ENCODE data around the gene APOH.

- TF ChIP-seq BACH1 (IDR thresholded peaks at IDR 0.05; ENCODE audit: low read length) = no peak
- TF ChIP-seq POLR2A (IDR thresholded peaks at IDR 0.05; ENCODE audit: control extremely low read depth in 1 of 2, low read depth in 2 of 2, low read length in 2 of 2) = no peak
Observed at GRCh38 chr17:66200685-66201092, 28.5 kb downstream of the APOH start.

Measured in H1 (cell line).